GM21526 (cell line): ENCODE results near the gene MAP6.

Experiments
- ATAC-seq: cut with Tn5 transposase; IDR thresholded peaks from one replicate; pipeline ENCODE4 v1.9.1; 2021; ENCODE audit warnings: moderate library complexity; ENCODE audit not compliant: unreplicated experiment, low FRiP score

The MAP6 gene

GRCh38 chr11:75667255-75667830, 1.5 kb downstream of the MAP6 start:
- no peak for ATAC-seq

DNA sequence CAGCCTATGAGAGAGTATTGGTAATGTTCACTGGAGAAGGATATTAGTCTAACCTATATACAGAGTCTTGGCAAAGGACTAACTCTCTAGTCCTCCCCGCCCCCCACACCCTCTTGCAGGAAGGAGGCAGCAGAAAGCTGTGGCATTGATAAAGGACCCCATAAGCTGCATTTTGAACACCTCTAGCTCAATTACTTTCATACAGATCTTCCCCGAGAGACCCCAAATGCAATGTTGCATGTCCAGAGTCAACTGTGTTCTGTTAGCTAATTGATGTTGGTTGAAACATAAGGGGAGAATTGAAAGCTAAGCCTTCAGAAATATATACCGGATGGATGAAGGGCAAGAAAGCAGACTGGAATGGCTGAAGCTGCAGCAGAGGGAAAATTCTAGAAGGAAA, 2.8 kb downstream of the MAP6 start:
- no peak for ATAC-seq

- no peak for ATAC-seq
These were observed 3.7 kb downstream of the MAP6 start for GRCh38 chr11:75665126-75665525.

DNA sequence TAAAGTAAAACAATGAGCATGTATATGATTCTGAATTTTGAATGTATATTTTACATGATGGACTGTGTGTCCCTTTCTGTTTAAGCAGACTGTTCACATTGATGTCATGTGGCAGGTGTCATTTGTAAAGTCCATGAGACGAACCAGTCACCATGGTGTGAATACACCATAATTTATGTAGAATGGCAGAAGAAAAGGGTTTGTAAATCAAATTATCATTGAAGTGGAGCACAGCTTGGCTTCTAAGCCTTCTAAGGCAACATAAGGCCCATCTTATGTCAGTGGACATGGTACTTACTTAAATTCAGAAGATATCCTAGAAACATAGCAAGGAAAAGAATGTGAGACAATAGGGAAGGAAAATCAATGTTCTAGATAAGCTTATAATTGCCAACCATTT, 4.4 kb downstream of the MAP6 start:
- ATAC-seq = no peak

- ATAC-seq = no peak
These were observed 5.0 kb downstream of the MAP6 start for GRCh38 chr11:75663808-75664207.

- ATAC-seq = no peak
These were observed 9.0 kb downstream of the MAP6 start for GRCh38 chr11:75659836-75660235.

GRCh38 chr11:75656044-75656727, 12.7 kb downstream of the MAP6 start:
- ATAC-seq = no peak

- ATAC-seq = no peak
These were observed 13.2 kb downstream of the MAP6 start for GRCh38 chr11:75655605-75656004.

DNA sequence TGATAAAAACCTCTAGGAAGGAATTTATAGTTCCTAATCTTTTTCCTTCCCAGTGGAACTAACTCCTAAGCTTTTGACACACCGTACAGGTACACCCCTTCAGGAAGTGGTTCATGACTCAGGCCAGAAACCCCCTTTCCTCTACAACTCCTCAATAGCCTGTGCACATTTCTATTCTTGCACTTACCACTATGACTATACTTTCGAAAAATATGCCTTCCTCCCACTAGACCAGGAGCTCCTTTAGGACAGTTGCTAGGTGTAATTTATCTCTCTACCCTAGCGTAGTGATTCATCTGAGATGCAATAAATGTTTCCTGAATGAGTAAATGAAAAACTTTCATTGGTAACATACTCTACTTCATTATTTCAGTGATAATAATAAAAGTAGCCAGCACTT, 14.5 kb downstream of the MAP6 start:
- peak; percentile 59 for ATAC-seq

DNA sequence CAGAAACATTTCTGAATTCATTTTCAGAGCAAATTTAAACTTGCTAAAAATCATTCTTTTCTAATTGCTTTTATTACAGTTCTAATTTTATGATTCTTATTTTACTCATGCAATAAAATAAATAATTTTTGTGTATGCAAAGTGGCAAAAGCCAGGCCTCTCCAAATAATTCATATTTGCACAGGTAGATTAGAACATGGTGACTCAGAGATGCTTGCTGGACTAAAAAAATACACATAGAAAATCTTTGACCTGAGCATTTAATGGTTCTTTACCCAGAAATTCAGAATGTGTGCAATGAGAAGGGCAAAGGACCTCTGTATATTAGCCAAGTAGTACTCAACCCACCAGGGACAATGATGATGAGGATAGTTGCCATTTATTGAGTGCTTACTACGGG, 15.3 kb downstream of the MAP6 start:
- no peak for ATAC-seq

DNA sequence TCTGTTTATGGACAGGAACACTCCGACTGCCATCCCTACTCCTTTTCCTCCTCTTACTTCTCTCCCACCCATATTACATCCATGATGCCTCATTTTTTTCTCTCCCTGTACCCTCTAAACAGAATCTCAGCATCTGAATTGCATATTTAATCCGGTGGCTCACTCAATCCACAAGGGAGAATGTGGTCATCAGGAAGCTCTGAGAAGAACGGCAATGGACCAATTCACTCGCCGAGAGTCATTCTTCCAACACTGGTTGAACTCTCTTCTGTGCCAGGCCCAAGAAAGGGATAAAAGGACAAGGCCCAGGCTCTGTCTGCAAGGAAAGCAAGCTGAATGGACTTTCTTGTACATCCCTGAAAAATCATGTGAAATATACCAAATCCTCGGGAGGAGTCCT, 15.9 kb downstream of the MAP6 start:
- ATAC-seq = no peak

GRCh38 chr11:75651218-75651617, 17.6 kb downstream of the MAP6 start:
- ATAC-seq = no peak

GRCh38 chr11:75650167-75650723, 18.6 kb downstream of the MAP6 start:
- ATAC-seq = no peak

DNA sequence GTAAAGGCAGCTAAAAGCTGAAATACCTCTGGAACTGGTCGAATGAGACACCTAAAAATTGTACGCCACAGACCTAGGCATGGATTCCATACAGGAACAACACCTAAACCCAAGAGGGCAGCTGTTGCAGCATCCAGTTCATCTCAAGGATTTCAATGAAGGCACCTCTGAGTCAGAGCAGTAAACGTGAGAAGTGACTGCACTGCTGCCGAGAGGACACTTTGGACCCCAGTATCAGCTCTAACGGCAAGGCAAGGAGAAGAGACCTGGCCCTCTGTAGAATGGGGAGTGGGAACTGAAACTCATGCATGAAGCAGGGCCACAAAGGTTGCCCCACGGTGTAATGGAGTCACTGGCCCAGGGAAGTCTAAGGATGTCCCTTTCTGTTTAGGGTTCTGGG, 23.9 kb downstream of the MAP6 start:
- ATAC-seq = no peak

DNA sequence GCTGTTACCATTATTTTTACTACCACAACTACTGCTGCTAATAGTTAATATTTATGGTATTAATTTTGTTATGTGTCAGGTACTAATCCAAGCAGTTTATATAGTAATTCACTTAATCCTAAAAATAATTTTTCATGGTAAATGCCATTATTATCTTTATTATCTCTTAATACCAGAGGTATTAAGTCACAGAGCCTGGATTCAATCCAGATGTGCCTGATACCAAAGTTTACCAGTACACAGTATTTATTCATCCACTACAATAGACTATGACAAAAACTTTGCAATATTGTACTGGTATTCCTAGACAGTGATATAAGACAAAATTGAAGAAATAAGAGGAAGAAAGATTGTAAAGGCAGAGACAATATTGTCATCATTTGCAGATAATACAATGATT, 24.5 kb downstream of the MAP6 start:
- no peak for ATAC-seq

DNA sequence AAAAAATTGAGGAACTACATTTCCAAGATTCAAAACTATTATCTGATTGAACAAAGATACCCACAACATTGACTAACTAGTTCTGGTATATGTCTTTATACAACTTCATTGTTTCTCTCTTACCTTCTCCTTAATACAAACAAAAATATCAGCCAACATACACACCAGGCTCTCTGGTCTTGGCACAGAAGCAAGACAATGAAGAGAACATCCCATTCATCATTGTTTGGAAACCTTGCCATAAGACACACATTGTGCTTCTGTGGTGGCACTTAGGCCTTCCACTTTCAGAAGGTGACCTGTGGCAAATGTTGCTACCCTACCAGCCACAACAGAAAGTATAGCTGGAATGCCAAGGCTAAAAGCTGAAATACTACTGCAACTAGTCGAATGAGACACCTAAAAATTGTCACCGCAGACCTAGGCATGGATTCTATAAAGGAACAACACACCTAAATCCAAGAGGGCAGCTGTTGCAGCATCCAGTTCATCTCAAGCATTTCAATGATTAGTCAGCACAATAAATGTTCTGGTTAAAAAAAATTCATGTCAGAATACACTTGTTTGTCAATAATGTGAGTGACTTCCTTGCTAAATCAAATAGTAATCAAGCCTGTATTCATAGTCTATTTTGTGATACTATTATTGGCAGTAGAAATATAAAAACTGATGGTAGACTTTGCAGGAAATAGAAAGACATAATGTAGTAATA, 26.3 kb downstream of the MAP6 start:
- ATAC-seq = no peak

DNA sequence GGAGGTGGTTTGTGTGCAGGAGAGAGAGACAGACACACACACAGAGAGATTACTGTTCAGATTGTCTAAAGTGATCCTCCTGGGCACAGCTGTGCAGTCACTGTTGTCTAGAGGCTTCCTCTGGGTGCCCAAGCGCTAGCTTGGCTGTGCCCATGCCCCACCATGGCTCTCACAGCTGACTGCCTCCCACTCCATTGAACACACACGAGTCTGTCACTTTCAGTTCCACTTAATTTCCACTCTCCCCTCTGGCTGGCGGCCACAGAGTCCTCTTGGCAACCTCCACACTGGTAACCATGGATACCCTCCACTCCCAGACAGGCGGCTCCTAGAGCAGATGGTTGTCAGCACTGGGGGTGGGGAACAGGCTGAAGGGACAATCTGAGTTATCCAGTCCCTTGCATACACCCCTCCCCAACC, 29.1 kb downstream of the MAP6 start:
- no peak for ATAC-seq

GRCh38 chr11:75637998-75638397, 30.8 kb downstream of the MAP6 start:
- ATAC-seq = no peak

DNA sequence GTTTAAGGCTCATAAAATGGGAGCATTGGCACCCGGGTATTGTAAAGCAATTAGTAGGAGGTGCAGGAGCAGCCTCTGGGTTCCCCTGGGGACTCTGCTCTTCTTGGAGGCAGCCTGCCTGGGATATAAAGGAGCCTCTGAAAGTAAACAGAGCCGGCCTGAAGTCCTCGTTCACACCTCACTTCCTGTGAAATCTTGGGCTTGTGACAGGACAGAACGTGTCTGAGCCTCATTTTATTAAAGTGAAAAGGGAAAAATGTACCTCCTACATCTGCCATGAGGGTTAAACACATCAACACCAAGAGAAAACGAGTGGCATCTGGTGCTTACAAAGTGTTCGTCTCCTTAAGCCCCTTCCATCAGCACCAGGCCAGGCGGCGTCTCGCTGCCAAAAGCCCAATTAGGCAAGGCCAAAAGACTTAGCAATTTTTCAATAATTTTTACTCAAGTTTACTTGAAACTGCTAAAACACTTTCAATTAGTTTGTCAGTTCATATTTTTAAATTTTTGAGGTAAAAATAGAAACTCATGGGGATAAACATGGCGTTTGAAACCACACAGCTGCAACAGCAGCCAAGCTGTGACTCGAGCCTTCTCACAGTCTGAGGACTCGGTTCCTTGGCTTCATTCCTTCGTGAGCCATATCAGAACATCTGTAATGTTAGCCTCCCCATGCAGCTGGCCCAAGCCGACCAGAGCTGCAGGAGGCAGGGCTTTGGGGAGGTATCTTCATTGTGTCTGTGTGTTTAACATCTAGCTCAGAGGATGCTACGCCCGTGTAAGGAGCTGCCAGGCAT, 33.6 kb downstream of the MAP6 start:
- no peak for ATAC-seq

- no peak for ATAC-seq
These were observed 35.3 kb downstream of the MAP6 start for GRCh38 chr11:75633409-75634066.
